CD4-positive, alpha-beta T cell (primary cell): ENCODE results near the gene PRKRA. TPM values are rescaled to one million over a fixed set of nuclear protein-coding genes. Genes with fewer than 3 reads are reported as not detected.

Source experiments
- ATAC-seq: fragments of 200-7000 bp; cut with Tn5 transposase; one replicate; pipeline ENCODE4 v1.10.0; 2022; ENCODE audit warnings: mild to moderate bottlenecking; ENCODE audit not compliant: poor library complexity
- CTCF ChIA-PET: fragments of 350-600 bp; sonication (Branson Sonifier 250); formaldehyde crosslinking; loops from one replicate; lab custom pipeline; 2021; ENCODE audit warnings: antibody characterized with exemption, inconsistent platforms; lab: Charles Lee
- POLR2A ChIA-PET: fragments of 350-600 bp; sonication (Branson Sonifier 250); formaldehyde crosslinking; loops from one replicate; lab custom pipeline; 2021; ENCODE audit warnings: antibody characterized with exemption, inconsistent platforms; lab: Charles Lee
- DNase-seq, 14 experiments: peaks; one replicate each; pipeline ENCODE4 v3.0.0-alpha.2; 2013 to 2020; ENCODE audit warnings: mixed read lengths in 2 of 14
- H3K27ac ChIP-seq, 2 donors: one replicate each; pipeline versions ENCODE4 v1.5.1 to v1.7.0; 2013; ENCODE audit warnings: low read length in 2 of 2, low read depth in 1 of 2, mild to moderate bottlenecking in 1 of 2
- H3K27me3 ChIP-seq, 2 experiments: 1 replicate in 1 of 2; 2 replicates in 1 of 2; pipeline versions ENCODE4 v1.6.1 to v1.7.0; 2013; ENCODE audit warnings: low read length in 2 of 2, control low read depth in 1 of 2, mild to moderate bottlenecking in 1 of 2, moderate library complexity in 1 of 2; ENCODE audit not compliant: insufficient read depth in 2 of 2, control insufficient read depth in 1 of 2
- H3K36me3 ChIP-seq: one replicate; pipeline ENCODE4 v1.6.1; 2013; ENCODE audit warnings: low read length, control low read depth; ENCODE audit not compliant: insufficient read depth
- H3K4me1 ChIP-seq: one replicate; pipeline ENCODE4 v1.6.1; 2013; ENCODE audit warnings: low read length, control low read depth; ENCODE audit not compliant: insufficient read depth
- H3K4me3 ChIP-seq: one replicate; pipeline ENCODE4 v1.5.1; 2013; ENCODE audit warnings: mild to moderate bottlenecking, low read length, moderate library complexity
- H3K9me3 ChIP-seq, 2 experiments: 1 replicate in 1 of 2; 2 replicates in 1 of 2; pipeline versions ENCODE4 v1.6.1 to v1.7.0; 2013; ENCODE audit warnings: low read length in 2 of 2, mild to moderate bottlenecking in 2 of 2, control low read depth in 1 of 2, moderate library complexity in 1 of 2; ENCODE audit not compliant: control insufficient read depth in 1 of 2, insufficient read depth in 1 of 2
- H3K27ac Mint-ChIP-seq: one replicate; pipeline ENCODE4 v1.8.0; 2020; ENCODE audit warnings: mixed read lengths
- H3K27me3 Mint-ChIP-seq: one replicate; pipeline ENCODE4 v1.8.0; 2021; ENCODE audit warnings: mixed read lengths
- H3K36me3 Mint-ChIP-seq: one replicate; pipeline ENCODE4 v1.8.0; 2021; ENCODE audit warnings: low read depth, mixed read lengths
- H3K4me1 Mint-ChIP-seq: one replicate; pipeline ENCODE4 v1.8.0; 2021; ENCODE audit warnings: low read depth, mixed read lengths
- H3K4me3 Mint-ChIP-seq: one replicate; pipeline ENCODE4 v1.8.0; 2020; ENCODE audit warnings: mild to moderate bottlenecking, mixed read lengths
- H3K9me3 Mint-ChIP-seq: one replicate; pipeline ENCODE4 v1.8.0; 2020; ENCODE audit warnings: mixed read lengths
- CTCF ChIP-seq: fragments of 200-600 bp; IDR thresholded peaks from one replicate; pipeline ENCODE4 v1.8.0; 2022; ENCODE audit warnings: antibody characterized with exemption, mild to moderate bottlenecking
- intact Hi-C, 2 experiments: fragments of 100-400 bp; cut with DNase I in 1 of 2; cut with micrococcal nuclease in 1 of 2; formaldehyde crosslinking; loops; one replicate each; pipeline versions ENCODE4 v1.15.1 to v1.9.0; 2023 to 2025; cut with DNase I, micrococcal nuclease
- total RNA-seq, 174 experiments: library from RNA in 2 of 174; stranded (reverse) in 2 of 174; gene quantifications; one replicate each; pipeline ENCODE4 v1.2.3 and lab custom pipeline; 2021 to 2026

Gene PRKRA
- total RNA-seq, 2 experiments from 2014 or later = 118 to 120 TPM

GRCh38 chr2:178403671-178404306 lies 47.2 kb downstream of the PRKRA start:
- peaks cover 5% of the 10 kb centered on the region for H3K27me3 Mint-ChIP-seq
- H3K4me3 ChIP-seq = no peak overlapping the region
- H3K36me3 ChIP-seq = no peaks in the 10 kb centered on the region
- no peaks in the 10 kb centered on the region for H3K4me1 Mint-ChIP-seq
- no peak for ATAC-seq
- intact Hi-C loops = no loop called here
- POLR2A ChIA-PET = interaction anchor here (1.7 kb wide), 1 partner anchor 11 kb away, joined by 11 read pairs; no protein-coding TSS in a partner anchor
- H3K4me3 Mint-ChIP-seq = no peak overlapping the region
- H3K27ac Mint-ChIP-seq = no peak overlapping the region
- no peak for DNase-seq
- no peaks in the 10 kb centered on the region for H3K9me3 ChIP-seq
- H3K4me1 ChIP-seq = no peaks in the 10 kb centered on the region
- H3K9me3 Mint-ChIP-seq = no peaks in the 10 kb centered on the region
- TF ChIP-seq CTCF = no peak
- no peak overlapping the region for H3K27ac ChIP-seq
- no peaks in the 10 kb centered on the region for H3K36me3 Mint-ChIP-seq
- H3K27me3 ChIP-seq = no peaks in the 10 kb centered on the region
- CTCF ChIA-PET = interaction anchor here (4.1 kb wide), 1 partner anchor 10 kb away, joined by 24 read pairs; no protein-coding TSS in a partner anchor

- Mint-ChIP-seq H3K9me3 (no peaks in the 10 kb centered on the region), H3K4me3 (no peak overlapping the region), H3K27me3 (peaks cover 5% of the 10 kb centered on the region), H3K36me3 (no peaks in the 10 kb centered on the region), H3K27ac (no peak overlapping the region), H3K4me1 (no peaks in the 10 kb centered on the region)
- intact Hi-C loops = no loop called here
- ATAC-seq (no peak), DNase-seq (no peak)
- Histone ChIP-seq H3K27ac (no peak overlapping the region), H3K9me3 (no peaks in the 10 kb centered on the region), H3K4me1 (no peaks in the 10 kb centered on the region), H3K4me3 (no peak overlapping the region), H3K36me3 (no peaks in the 10 kb centered on the region), H3K27me3 (no peaks in the 10 kb centered on the region)
- CTCF ChIA-PET = interaction anchor here (0.6 to 4.1 kb wide), 4 partner anchors 12 to 193 kb away, joined by 3 to 24 read pairs (median 4); no protein-coding TSS in a partner anchor
- POLR2A ChIA-PET = interaction anchor here (0.6 kb wide), 1 partner anchor 22 kb away, joined by 4 read pairs; no protein-coding TSS in a partner anchor
- TF ChIP-seq CTCF = no peak
These were observed 49.0 kb downstream of the PRKRA start for GRCh38 chr2:178401994-178402437.

- no peaks in the 10 kb centered on the region for H3K27me3 ChIP-seq
- no peaks in the 10 kb centered on the region for H3K4me1 ChIP-seq
- Mint-ChIP-seq H3K4me1 (no peaks in the 10 kb centered on the region), H3K27ac (no peak overlapping the region), H3K4me3 (no peak overlapping the region), H3K9me3 (no peaks in the 10 kb centered on the region), H3K36me3 (no peaks in the 10 kb centered on the region), H3K27me3 (peaks cover 5% of the 10 kb centered on the region)
- TF ChIP-seq CTCF = peak; percentile 76
- POLR2A ChIA-PET = no interaction called here
- no peaks in the 10 kb centered on the region for H3K9me3 ChIP-seq
- ATAC-seq (peak; percentile 76), DNase-seq (peak in 4 of 14 experiments; percentile 10 to 70 (median 58))
- intact Hi-C loops = loop anchor here (1.0 to 10.0 kb wide), 5 partner anchors 18 to 300 kb away; no protein-coding TSS in a partner anchor
- H3K4me3 ChIP-seq = no peak overlapping the region
- H3K27ac ChIP-seq = no peak overlapping the region
- CTCF ChIA-PET = interaction anchor here (0.7 to 2.9 kb wide), 3 partner anchors 9 to 23 kb away, joined by 3 to 22 read pairs (median 4); no protein-coding TSS in a partner anchor
- H3K36me3 ChIP-seq = no peaks in the 10 kb centered on the region
These were observed 53.9 kb downstream of the PRKRA start for GRCh38 chr2:178397002-178397605.
